Endometrium (tissue), 2 donors: Measurements from ENCODE around the gene PIEZO1.

Experiments used
- FAIRE-seq: peaks from 2 replicates; lab custom pipeline; 2012; peaks lifted over from hg19 to GRCh38; lab: Jason Lieb, UNC
- donor health status: control.
- donor health status: control.

Gene PIEZO1

GRCh38 chr16:88716601-88717001 lies 68.4 kb downstream of the PIEZO1 start:
- FAIRE-seq, result no peak

GRCh38 chr16:88716201-88716600 lies 68.8 kb downstream of the PIEZO1 start:
- FAIRE-seq, result no peak

GRCh38 chr16:88715312-88716190 lies 69.5 kb downstream of the PIEZO1 start:
- no peak for FAIRE-seq

- FAIRE-seq, result no peak
Measured at GRCh38 chr16:88714420-88715302, 70.4 kb downstream of the PIEZO1 start.

- no peak for FAIRE-seq
Measured at GRCh38 chr16:88713568-88714419, 71.2 kb downstream of the PIEZO1 start.

- FAIRE-seq, result no peak
Measured at GRCh38 chr16:88713054-88713453, 72.0 kb downstream of the PIEZO1 start.

- FAIRE-seq, result no peak
Measured at GRCh38 chr16:88712362-88712979, 72.5 kb downstream of the PIEZO1 start.

- FAIRE-seq, result no peak
Measured at GRCh38 chr16:88711750-88712340, 73.2 kb downstream of the PIEZO1 start.

- no peak for FAIRE-seq
Measured at GRCh38 chr16:88710556-88710955, 74.5 kb downstream of the PIEZO1 start.

GRCh38 chr16:88706965-88707826 lies 77.8 kb downstream of the PIEZO1 start:
- no peak for FAIRE-seq

- FAIRE-seq, result no peak
Measured at GRCh38 chr16:88706229-88706964, 78.6 kb downstream of the PIEZO1 start, which contains the start of the genes CTU2 and RNF166. Gene CTU2, plus strand, starts transcription at chr16:88706503. Its CDS starts 28 bp downstream, at chr16:88706531. Gene RNF166, minus strand, starts transcription at chr16:88706408. Its CDS starts 83 bp downstream, at chr16:88706325.

- no peak for FAIRE-seq
Measured at GRCh38 chr16:88705801-88706228, 79.2 kb downstream of the PIEZO1 start.

- FAIRE-seq, result no peak
Measured at GRCh38 chr16:88705076-88705684, 79.8 kb downstream of the PIEZO1 start.

- FAIRE-seq, result no peak
Measured at GRCh38 chr16:88703486-88704309, 81.3 kb downstream of the PIEZO1 start.

GRCh38 chr16:88702371-88703210 lies 82.4 kb downstream of the PIEZO1 start:
- FAIRE-seq, result no peak

GRCh38 chr16:88701581-88702370 lies 83.2 kb downstream of the PIEZO1 start:
- no peak for FAIRE-seq
